Keratinocyte (primary cell): Measurements from ENCODE around the gene SLCO1B3. TPM values are rescaled to one million over a fixed set of nuclear protein-coding genes. Genes with fewer than 3 reads are reported as not detected.

Experiments used
- DNase-seq: peaks from one replicate; pipeline ENCODE4 v3.0.0-alpha.2; 2011; ENCODE audit warnings: low read depth, missing footprints, low spot score
- FAIRE-seq: peaks from 2 replicates; lab custom pipeline; 2011; peaks lifted over from hg19 to GRCh38; lab: Jason Lieb, UNC
- H2AFZ ChIP-seq: 2 replicates; pipeline ENCODE4 v1.6.0; 2012; ENCODE audit warnings: low read length, control low read depth, inconsistent platforms; ENCODE audit not compliant: control insufficient read depth
- H3K27ac ChIP-seq: 2 replicates; pipeline ENCODE4 v1.5.1; 2011; ENCODE audit warnings: low read length; ENCODE audit not compliant: control insufficient read depth, insufficient read depth
- H3K27me3 ChIP-seq: 3 replicates; pipeline ENCODE4 v1.6.0; 2011; ENCODE audit warnings: low read length; ENCODE audit not compliant: control insufficient read depth, insufficient read depth; ENCODE audit errors: extremely low read depth
- H3K36me3 ChIP-seq, 2 experiments: 2 replicates in 1 of 2; 3 replicates in 1 of 2; pipeline ENCODE4 v1.5.1; 2011; ENCODE audit warnings: low read length in 2 of 2, mild to moderate bottlenecking in 1 of 2; ENCODE audit not compliant: control insufficient read depth in 2 of 2, insufficient read depth in 2 of 2; ENCODE audit errors: extremely low read depth in 1 of 2
- H3K4me1 ChIP-seq: 3 replicates; pipeline ENCODE4 v1.5.1; 2011; ENCODE audit warnings: low read length; ENCODE audit not compliant: control insufficient read depth, insufficient read depth; ENCODE audit errors: extremely low read depth
- H3K4me2 ChIP-seq: 3 replicates; pipeline ENCODE4 v1.6.0; 2011; ENCODE audit warnings: low read depth, low read length; ENCODE audit not compliant: control insufficient read depth, insufficient read depth; ENCODE audit errors: extremely low read depth
- H3K4me3 ChIP-seq, 3 experiments: fragments of 200-600 bp in 1 of 3; sonication (generic) in 1 of 3; 2 replicates in 2 of 3; 3 replicates in 1 of 3; pipeline ENCODE4 v1.5.1; 2011 to 2016; ENCODE audit warnings: low read length in 3 of 3, mild to moderate bottlenecking in 3 of 3, control low read depth in 2 of 3, inconsistent platforms in 1 of 3, low read depth in 1 of 3, mixed read lengths in 1 of 3, mixed run types in 1 of 3, moderate library complexity in 1 of 3; ENCODE audit not compliant: control insufficient read depth in 2 of 3, insufficient read depth in 2 of 3; ENCODE audit errors: extremely low read depth in 1 of 3
- H3K79me2 ChIP-seq: 2 replicates; pipeline ENCODE4 v1.6.0; 2012; ENCODE audit warnings: low read length; ENCODE audit not compliant: control insufficient read depth, insufficient read depth
- H3K9ac ChIP-seq: 3 replicates; pipeline ENCODE4 v1.6.0; 2011; ENCODE audit warnings: low read length; ENCODE audit not compliant: control insufficient read depth, insufficient read depth; ENCODE audit errors: extremely low read depth
- H3K9me1 ChIP-seq: 3 replicates; pipeline ENCODE4 v1.6.0; 2011; ENCODE audit warnings: low read length; ENCODE audit not compliant: control insufficient read depth, insufficient read depth; ENCODE audit errors: extremely low read depth
- H3K9me3 ChIP-seq: 2 replicates; pipeline ENCODE4 v1.5.1; 2012; ENCODE audit warnings: low read depth, low read length; ENCODE audit not compliant: control insufficient read depth
- H4K20me1 ChIP-seq: 3 replicates; pipeline ENCODE4 v1.6.0; 2011; ENCODE audit warnings: low read length; ENCODE audit not compliant: control insufficient read depth, insufficient read depth; ENCODE audit errors: extremely low read depth
- CTCF ChIP-seq, 3 experiments: IDR thresholded peaks in 1 of 3; conservative IDR thresholded peaks in 1 of 3; optimal IDR thresholded peaks in 1 of 3; 2 replicates in 2 of 3; 3 replicates in 1 of 3; pipeline versions ENCODE3 to v1.5.1; 2011; ENCODE audit warnings: low read length in 3 of 3, mild to moderate bottlenecking in 3 of 3, moderate library complexity in 2 of 3, control low read depth in 1 of 3, inconsistent platforms in 1 of 3; ENCODE audit not compliant: insufficient read depth in 2 of 3; ENCODE audit errors: extremely low read depth in 1 of 3
- EZH2 ChIP-seq: IDR thresholded peaks from one replicate; pipeline ENCODE4 v1.6.1; 2012; ENCODE audit warnings: inconsistent platforms, mild to moderate bottlenecking, low read length, moderate library complexity
- dilution Hi-C: fragments of 300-500 bp; cut with MboI; formaldehyde crosslinking; loops from one replicate; pipeline ENCODE4 v1.7.0; 2020; ENCODE audit warnings: low sequenced_read_pairs; ENCODE audit not compliant: extremely low pct_ligation_motif_present
- polyA plus RNA-seq, 5 experiments: library from polyadenylated mRNA; depleted of rRNA in 3 of 5; stranded (reverse) in 3 of 5; stranded (forward) in 1 of 5; unstranded in 1 of 5; fragments of >200 nt; gene quantifications; 1 replicate in 1 of 5; 2 replicates in 3 of 5; 3 replicates in 1 of 5; pipeline versions ENCODE4 v1.2.1 to v1.2.3, GENCODE V29; 2011 to 2012; ENCODE audit warnings: missing spikeins in 2 of 5, low read depth in 1 of 5, low replicate concordance in 1 of 5
- small RNA-seq, 3 experiments: library from RNA; depleted of rRNA; stranded (forward); fragments of <200 nt; gene quantifications; one replicate each; pipeline ENCODE3, GENCODE V24; 2012; ENCODE audit warnings: low read depth in 3 of 3, low replicate concordance in 1 of 3; ENCODE audit not compliant: insufficient read length in 3 of 3

Gene SLCO1B3
- polyA plus RNA-seq, 1 donor (not counting 4 experiments of a cell fraction or from before 2014, with no cell fraction given), result not detected

- H3K4me2 ChIP-seq, result no peak overlapping the region
- H3K79me2 ChIP-seq, result no peaks in the 10 kb centered on the region
- TF ChIP-seq CTCF (optimal IDR thresholded peaks at IDR 0.05 in 1 of 3, IDR thresholded peaks at IDR 0.05 in 1 of 3, conservative IDR thresholded peaks at IDR 0.05 in 1 of 3; ENCODE audit: extremely low read depth in 1 of 3, insufficient read depth in 2 of 3, low read length in 3 of 3), result no peak
- TF ChIP-seq EZH2, result no peak
- DNase-seq (no peak), FAIRE-seq (no peak)
- H4K20me1 ChIP-seq, result no peaks in the 10 kb centered on the region
- no peak overlapping the region for H3K9ac ChIP-seq
- no peaks in the 10 kb centered on the region for H3K36me3 ChIP-seq
- no peak overlapping the region for H3K4me3 ChIP-seq
- no peak overlapping the region for H3K27ac ChIP-seq
- no peaks in the 10 kb centered on the region for H3K27me3 ChIP-seq
- peaks cover 2% of the 10 kb centered on the region for H3K9me3 ChIP-seq
- H3K4me1 ChIP-seq, result no peaks in the 10 kb centered on the region
- no peak overlapping the region for H2AFZ ChIP-seq
- dilution Hi-C loops, result no loop called here
- H3K9me1 ChIP-seq, result no peaks in the 10 kb centered on the region
Measured at GRCh38 chr12:20963762-20964161, 153.3 kb downstream of the SLCO1B3 start.

Small RNA genes lying within 50 kb of the gene (small RNA-seq; reads per million reads assigned to genes)
- 0 reads per million in 3 experiments for gene AC011604.1

Other genes with a start within 250 kb of the SLCO1B3 start
- gene SLCO1C1, start 115.4 kb upstream of the SLCO1B3 start, polyA plus RNA-seq, result not detected in 3 replicates